OCI-LY3 (cell line): Measurements from ENCODE around the gene NRXN3.

Experiments
- CTCF ChIP-seq: fragments of 200-600, 300-600 bp; sonication (generic); IDR thresholded peaks from 2 replicates; pipeline ENCODE4 v1.5.1; 2014; ENCODE audit warnings: antibody characterized with exemption, low read length, low read depth
- EZH2phosphoT487 ChIP-seq: fragments of 200-600 bp; shearing (Covaris generic); IDR thresholded peaks from 2 replicates; pipeline ENCODE4 v1.6.1; 2018; ENCODE audit warnings: antibody characterized with exemption, mixed run types, low read depth

GRCh38 chr14:79638672-79639266, 1468.6 kb downstream of the NRXN3 start:
- TF ChIP-seq CTCF (no peak), EZH2phosphoT487 (no peak)
